Measurements from ENCODE around the gene PITPNC1.

GRCh38 chr17:67514998-67515397 lies 137.9 kb downstream of the PITPNC1 start:
- TF ChIP-seq POLR2A (IDR thresholded peaks at IDR 0.05) (no peak), CTCF (IDR thresholded peaks at IDR 0.05) (no peak), EP300 (IDR thresholded peaks at IDR 0.05) (no peak), POLR2AphosphoS5 (IDR thresholded peaks at IDR 0.05) (no peak)

Data from upper lobe of left lung (tissue), 4 donors.